Lung microvascular endothelial cell (primary cell): ENCODE data around the gene KCNAB2. TPM values are rescaled to one million over a fixed set of nuclear protein-coding genes. Genes with fewer than 3 reads are reported as not detected.
"Not testable (repeated sequence)": the region's sequence is repeated elsewhere in the genome, so short reads cannot be mapped to it uniquely, and the experiment has no call there.

Experiments used
- DNase-seq, 2 donors: peaks; one replicate each; pipeline versions ENCODE4 v3.0.0 to v3.0.0-alpha.2; 2010; ENCODE audit warnings: low read depth in 2 of 2
- total RNA-seq: library from RNA; depleted of rRNA; stranded (reverse); fragments of >200 nt; gene quantifications from 2 replicates; pipeline ENCODE4 v1.2.1, GENCODE V29; 2014

The KCNAB2 gene
- total RNA-seq, 1 donor from 2014 or later, result 0.99 TPM

DNA sequence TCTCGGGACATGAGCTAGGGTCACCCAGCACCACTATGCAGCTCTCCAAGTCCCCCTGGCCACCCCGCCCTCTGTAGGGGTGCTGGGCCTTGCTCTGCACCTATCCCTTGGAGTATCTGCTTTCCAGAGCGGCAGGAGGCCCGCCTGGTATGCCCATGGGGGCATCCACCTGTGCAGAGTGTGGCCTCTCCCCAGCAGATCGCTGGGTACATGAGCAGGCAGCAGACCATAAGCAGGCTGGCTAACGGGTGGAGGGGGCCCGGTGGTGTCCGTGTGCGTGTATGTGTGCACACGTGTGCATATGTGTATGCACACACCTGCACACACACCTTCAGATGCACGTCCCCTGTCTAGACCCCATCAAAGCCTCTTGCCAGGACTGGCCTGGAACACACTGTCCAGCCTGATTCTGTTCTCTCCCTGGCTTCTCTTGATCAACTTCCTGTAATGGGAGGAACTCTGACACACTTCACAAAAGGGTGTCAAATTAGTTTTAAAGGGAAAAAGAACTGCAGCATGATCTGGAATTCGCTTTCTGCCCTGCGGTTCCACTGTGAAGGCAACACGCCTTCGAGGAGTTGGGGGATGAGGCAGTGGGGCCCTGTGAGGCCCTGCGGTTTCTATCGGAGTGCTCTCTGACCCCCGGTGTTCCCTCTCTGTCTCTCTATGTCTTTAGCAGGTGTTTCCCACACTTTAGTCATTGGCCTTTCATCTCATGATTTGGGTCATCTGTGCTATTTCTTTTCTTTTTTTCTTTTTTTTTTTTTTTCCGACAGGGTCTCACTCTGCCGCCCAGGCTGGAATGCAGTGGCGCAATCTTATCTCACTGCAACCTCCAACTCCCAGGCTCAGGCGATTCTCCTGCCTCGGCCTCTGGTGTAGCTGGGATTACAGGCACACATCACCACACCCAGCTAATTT, 36.3 kb upstream of the KCNAB2 start:
- no peak for DNase-seq

DNA sequence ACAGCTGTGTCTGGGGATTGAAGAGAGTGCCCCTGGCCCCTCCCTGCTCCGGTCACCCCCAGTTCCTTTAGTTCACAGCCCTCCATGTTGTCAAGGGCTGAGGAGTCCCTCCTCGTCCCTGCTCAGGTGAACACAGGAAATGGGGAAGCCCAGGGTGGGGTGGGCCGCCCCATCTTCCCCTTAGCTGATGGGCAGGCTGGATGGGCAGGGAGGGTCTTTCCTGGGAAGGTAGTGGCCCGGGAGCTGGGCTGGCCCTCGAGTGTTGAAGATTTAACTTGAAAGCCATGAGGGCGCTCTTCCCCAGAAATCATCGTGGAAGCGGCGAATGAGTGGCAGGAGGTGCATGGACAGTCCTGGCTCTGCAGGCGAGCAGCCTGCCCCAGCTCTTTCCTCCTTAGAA, 35.1 kb upstream of the KCNAB2 start:
- DNase-seq, result no peak

DNA sequence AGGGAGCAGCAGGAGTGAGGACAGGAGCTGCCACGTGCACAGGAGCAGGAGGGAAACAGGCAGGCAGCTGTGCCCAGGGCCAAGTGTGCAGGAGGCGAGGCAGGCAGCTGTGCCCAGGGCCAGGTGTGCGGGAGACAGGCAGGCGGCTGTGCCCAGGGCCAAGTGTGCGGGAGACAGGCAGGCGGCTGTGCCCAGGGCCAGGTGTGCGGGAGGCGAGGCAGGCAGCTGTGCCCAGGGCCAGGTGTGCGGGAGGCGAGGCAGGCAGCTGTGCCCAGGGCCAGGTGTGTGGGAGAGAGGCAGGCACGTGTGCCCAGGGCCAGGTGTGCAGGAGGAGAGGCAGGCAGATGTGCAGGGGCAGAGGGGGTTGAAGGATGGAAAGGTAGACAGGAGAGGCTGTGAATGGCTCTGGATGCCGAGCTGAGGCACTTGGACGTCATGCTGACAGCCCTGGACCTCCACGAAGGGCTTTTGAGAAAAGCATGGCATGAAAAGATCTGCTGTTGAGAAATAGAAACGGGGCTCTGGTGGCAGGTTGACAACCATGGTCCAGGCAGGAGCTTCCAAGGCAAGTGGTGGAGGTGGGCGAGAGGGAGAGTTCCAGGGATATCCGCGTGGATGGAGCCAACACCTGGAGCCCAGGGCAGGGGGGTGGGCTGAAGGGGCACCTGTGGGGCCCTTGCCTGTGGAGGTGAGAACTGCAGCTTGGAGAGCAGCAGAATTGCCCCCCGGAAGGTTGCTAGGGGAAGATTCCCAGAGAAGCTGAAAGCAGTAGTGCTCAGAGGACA, 34.3 kb upstream of the KCNAB2 start:
- DNase-seq, result no peak

DNA sequence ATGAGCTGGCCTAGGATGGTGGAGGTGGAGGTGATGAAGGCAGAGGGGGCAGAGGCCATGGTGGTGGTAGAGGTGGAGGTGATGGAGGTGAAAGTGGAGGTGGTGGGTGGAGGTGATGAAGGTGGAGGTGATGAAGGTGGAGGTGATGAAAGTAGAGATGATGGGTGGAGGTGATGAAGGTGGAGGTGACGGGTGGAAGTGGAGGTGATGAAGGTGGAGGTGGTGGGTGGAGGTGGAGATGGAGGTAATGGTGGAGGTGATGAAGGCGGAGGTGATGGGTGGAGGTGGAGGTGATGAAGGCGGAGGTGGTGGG, 33.8 kb upstream of the KCNAB2 start:
- no peak for DNase-seq

DNA sequence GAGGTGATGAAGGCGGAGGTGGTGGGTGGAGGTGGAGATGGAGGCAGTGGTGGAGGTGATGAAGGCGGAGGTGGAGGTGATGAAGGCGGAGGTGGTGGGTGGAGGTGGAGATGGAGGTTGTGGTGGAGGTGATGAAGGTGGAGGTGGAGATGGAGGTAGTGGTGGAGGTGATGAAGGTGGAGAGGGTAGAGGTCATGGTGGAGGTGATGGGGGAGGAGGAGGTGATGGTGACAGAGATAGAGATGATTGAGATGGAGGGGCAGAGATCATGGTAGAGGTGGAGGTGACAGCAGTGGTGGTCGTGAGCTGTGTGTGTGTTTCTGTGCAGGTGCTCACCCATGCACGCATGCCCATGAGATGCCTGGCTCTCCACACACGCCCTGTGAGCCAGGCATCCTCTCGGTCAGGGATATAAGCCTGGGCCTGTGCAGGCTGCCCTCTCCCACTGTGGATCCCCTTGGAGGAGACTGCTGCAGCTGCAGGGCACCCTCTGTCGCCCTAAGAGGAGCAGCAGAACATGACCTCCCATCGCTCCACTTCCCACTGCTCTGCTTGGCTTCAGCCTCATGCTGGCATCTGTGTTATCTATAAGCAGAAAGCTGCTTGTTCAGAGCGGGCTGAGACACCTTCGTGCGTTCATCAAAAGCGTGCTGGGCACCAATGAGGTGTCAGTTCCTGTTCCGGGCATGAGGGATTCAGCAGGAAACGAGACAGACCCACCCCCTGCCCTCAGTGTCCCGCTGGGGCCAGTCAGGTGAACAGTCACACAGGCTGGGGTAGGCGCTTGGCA, 33.0 kb upstream of the KCNAB2 start:
- DNase-seq, result no peak

DNA sequence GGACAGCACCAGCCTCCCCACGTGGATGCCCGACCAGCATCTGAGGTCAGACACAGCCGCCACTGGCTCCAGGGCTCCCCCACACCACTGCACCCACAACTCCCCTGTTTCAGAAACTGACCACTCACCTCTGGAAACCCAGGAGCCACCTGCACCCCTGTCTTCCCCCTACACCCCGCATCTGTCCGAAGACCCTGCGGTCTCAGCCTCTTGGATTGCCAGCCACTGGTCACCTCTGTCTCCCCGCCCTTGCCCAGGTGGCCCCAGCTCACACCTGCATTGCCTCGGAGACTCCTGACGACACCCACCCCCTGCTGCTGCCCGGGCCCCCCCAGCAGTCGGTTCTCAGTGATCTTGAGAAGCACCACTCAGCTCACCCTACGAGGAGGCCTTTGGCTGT, 32.2 kb upstream of the KCNAB2 start:
- DNase-seq, result no peak

DNA sequence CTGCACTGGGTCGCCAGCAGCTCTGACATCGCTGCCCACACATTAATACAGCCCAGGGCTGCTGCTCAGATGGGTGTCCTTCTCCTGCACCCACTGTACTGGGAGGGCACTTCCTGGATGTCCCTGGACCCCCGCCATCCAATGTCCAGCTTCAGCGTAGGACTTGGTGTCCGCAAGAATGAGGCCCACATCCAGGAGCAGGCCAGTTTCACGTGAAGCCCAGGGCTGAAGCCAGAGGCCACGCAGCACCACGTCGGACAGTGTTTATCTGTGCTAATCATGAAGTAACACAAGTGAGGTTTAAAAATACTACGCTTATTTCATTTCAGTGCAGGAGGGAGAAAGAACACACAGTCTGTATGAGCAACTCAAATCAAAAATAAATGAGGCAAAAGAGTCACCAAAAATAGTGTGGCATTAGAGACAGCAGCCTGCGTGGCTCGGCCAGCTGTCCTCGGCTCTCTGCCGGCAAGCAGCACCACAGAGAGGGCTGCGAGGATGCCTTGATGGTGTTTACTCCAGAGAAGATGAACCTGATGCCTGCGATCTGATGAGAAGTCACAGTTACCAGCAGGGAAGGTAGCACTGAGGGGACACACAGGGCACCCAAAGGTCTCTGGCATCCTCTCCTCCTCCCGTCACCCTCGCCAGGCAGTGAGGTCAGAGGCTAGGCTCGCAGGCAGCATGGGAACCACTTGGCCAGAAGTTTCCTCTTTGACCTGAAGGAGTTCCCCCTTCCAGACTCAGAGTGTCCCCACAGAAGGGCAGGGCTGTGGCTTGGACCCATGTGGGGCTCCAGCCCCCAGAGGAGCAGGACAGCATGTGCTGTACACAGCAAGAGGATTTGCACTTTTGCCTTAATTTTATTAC, 31.3 kb upstream of the KCNAB2 start:
- DNase-seq, result no peak

DNA sequence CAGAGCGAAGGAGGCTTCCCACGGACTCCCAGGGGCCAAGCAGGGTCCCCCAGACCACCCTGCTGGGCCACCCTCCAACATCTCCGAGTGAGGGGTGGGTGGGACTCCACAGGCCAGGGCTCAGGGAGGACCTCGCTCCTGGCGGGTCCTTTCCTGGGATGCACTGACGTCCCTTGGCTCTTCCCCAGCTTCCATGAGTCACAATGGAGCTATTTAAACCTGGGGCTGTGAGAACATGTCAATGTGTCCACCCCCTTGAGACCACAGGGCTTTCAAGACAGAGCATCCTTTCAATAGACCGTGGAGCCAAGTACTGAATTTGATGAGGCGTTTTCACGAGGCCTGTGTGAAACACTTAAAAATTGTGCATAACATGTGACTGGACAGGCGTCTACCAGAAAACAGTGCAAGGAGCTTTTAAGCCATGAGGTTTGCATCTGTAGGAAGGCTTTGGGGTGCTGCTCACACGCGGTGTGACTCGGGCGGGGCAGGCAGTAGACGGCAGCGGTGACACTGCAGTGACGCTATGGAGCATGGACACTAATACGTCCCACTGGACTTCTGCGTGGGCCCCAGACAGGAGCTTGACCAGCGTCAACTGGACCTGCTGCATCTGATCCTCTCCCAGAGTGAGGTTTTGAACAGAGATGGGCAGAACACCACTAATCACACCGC, 29.4 kb upstream of the KCNAB2 start:
- DNase-seq, result no peak

DNA sequence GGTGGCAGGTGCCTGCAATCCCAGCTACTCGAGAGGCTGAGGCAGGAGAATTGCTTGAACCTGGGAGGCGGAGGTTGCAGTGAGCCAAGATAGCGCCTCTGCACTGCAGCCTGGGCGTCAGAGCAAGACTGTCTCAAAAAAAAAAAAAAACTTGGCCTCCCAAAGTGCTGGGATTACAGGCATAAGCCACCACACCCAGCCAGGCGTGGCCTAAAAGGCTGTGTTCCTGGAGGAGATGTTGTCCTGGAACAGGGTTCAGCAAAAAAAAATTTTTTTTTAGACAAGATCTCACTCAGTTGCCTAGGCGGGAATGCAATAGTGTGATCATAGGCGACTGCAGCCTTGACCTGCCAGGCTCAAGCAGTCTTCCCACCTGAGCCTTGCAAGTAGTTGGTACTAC, 28.0 kb upstream of the KCNAB2 start:
- not testable (repeated sequence) for DNase-seq

DNA sequence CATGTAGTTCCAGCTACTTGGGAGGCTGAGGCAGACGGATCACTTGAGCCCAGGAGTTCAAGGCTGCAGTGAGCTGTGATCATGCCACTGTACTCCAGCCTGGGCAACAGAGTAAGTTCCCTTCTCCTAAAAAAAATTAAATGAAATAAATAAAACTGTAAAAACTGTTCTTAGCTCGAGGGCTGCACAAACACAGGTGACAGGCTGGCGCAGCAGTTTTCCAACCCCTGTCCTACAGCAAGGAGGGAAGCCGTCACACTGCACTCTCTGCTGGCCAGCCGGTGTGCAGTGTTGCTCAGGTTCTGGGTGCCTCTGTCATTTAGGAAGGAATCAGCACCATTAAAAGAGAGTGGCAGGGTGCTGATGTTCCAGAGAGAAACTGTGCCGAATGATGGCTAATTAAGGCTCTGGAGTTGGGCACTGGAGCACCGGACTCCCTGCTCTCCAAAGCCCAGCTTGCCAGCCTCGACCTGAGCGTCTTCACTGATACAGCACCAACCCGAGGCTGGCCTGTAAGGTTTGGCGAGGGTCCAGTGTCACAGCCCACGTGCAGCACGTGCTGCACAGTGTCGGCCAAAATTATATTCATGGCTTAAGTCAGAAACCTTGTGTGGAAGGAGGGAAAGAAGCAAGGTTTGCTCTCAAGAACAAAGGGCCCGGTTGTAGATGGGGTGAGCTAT, 26.4 kb upstream of the KCNAB2 start:
- no peak for DNase-seq

DNA sequence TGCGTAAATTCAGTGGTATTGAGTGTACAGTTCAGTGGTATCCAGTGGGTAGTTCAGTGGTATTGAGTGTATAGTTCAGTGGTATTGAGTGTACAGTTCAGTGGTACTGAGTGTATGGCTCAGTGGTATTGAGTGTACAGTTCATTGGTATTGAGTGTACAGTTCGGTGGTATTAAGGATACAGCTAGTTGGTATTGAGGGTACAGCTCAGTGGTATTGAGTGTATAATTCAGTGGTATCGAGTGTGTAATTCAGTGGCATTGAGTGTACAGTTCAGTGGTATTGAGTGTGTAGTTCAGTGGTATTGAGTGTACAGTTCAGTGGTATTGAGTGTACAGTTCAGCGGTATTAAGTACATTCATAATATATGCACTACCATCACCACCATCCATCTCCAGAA, 23.5 kb upstream of the KCNAB2 start:
- DNase-seq, result no peak

DNA sequence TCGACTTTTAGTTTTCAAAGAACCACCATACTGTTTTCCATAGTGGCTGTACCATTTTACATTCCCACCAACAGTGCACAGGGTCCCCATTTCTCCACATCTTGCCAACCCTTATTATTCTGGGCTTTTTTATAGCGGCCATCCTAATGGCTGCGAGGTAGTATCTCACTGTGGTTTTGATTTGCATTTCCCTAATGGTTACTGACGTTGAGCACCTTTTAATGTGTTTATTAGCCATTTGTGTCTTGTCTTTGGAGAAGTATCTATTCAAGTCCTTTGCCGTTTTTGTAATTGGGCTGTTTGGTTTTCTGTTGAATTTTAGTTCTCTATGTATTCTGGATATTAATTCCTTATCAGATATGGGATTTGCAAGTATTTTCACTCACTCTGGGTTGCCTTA, 22.3 kb upstream of the KCNAB2 start:
- no peak for DNase-seq

DNA sequence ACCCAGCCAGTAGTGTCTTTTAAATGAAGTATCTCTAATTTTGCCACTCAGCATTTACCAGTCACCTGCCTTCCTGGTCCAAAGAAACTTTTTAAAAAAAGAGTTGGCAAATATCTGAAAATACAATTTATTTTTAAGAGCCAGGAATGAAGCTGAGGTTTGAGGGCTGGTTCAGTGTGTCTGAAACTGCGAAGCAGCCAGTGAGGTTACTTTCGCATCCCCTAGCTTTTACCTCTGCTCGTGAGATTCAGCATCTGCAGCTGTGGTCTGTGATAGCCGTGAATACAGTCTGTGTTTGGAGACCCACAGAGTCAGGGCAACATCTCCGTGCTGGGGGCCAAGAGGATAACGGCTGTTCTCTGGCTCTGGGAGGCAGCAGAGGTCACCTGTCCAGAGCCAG, 21.3 kb upstream of the KCNAB2 start:
- DNase-seq, result no peak

DNA sequence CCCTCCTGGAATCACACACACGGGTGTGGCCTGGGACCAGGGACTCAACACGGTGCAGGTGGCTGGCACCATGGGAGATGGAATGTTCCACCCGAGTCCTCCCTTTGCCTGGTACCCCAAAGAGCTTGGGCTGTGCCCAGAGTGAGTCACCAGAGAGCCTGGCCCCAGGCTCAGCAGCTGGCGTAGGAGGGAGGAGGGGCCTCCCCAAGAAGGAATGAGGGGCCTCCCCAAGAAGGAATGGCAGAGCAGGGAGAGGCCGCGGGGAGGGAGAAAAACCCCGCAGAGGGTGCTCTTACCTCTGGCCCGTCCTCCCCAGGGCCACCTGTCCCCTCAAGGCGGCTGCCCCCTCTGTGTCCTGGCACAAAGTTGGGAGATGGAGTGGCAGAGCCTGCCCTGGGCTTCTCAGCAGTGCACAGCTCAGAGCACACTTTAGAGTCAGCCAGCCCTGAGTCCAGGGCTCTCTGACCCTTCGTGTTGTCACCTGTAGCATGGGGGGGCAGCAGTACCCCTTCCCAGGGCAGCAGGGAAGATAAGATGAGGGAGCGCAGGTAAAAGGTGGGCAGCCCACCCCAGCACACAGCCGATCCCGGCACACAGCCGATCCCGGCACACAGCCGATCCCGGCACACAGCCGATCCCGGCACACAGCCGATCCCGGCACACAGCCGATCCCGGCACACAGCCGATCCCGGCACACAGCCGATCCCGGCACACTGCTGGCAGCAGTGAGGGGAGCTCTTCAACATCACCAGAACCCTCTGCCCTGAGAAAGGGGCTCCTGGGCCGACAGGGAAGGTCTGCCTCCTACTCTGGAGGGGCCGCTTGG, 20.2 kb upstream of the KCNAB2 start:
- DNase-seq, result no peak

DNA sequence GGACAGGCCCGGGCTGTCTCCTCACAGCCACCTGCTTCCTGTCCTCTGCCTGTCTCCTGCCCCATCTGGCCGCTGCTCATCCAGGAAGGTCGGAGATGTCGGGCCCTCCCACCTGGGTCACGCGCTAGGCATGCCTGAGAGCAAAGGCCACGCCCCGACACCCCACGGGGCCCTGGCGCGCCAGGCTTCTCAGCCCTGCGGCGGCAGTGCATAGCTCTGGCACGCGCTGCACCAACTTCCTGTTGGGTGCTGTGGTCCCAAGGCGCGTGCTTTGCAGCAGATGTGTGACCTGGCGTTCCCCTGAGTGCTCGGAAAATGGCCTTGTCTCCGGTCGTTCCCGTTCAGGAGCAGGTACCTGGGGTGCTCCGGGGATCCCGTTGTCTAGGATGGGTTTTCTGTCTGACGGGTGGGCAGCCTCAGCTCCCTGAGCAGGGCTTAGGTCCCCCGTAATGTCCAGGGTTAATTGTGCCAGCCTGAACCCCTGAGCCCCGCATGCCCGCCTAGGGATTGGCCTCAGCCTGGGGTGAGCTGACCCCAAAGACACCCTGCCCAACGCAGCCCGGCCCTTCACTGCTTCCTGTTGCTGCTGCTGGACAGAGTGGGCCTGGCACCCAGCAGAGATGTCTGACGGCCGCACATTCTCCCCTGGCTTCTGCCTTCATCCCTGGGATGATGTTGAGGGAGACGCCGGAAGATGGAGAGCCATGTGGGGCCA, 19.4 kb upstream of the KCNAB2 start:
- peak; percentile 16 to 22 for DNase-seq

DNA sequence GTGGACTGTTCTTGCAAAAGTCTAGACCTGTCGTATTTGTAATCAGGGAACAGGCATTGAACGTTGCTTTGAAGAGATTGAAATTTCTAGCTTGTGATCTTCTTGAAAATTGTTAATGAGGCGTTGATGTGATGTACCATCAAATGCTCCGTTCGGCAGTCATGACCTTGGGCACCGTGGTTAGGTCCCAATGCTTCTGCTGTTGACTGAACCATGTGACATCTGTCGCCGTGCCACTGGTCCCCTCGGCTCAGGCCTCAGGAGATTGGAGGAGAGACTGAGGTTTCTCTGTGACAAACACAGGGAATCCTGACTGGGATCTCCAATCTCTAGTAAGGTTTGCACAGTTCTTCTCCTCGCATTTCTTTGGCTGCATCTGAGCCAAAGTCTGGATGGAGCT, 18.1 kb upstream of the KCNAB2 start:
- DNase-seq, result no peak

DNA sequence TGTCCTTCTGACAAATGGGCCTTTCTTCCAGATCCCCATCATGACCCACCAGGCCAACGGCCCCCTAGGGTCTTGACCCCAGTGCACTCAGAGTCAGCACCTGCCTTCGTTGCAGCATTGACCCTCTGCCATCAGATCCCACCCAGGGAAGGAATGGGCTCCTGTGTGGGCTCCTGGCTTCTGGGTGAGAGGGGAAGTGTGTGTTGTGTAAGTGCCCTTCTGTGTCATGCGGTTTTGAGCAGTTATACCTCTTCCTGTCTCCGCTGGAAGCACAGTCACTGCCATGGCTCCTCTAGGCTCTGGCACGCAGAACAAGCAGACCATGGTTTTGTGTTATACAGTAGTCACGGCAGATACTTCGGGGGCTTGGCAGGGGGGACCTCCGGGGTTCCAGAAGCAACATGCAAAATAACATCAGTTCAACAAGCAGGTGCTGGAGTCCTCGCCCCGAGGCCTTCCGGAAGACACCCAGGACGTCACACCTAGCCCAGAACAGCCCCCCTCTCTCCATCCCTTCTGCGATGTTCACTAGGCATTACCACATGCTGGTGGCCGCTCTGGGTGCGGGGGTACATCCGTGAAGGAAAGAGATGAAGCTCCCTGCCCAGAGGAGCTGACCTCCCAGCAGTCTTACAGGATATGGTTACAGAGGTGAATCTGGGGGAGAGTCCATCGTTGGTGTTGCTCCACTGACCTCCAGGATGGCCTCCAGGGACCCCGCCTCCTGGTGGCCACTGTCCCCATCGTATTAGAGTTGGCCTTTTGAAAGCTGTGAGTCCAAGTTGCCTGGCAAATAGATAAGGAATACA, 17.4 kb upstream of the KCNAB2 start:
- DNase-seq, result peak in 1 of 2 donors; percentile 19

DNA sequence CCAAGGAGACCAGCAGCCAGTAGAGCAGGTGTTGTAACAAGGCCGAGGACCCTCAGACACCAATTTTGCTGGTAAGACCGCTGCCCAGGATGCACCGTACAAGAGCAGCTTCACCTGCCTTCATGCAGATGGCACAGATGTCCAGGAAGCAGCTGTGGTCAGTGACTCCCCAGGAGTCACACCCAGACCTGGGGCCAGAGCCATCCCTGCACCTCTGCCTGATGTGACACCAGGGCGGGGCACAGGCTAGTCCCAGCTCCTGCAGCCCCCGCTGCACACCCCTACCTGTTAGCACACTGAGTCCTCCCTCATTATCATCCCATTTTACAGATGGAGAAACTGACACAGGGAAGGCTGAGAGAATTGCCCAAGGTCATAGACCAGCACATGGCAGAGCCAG, 16.3 kb upstream of the KCNAB2 start:
- DNase-seq, result no peak
